H1 (cell line): Measurements from ENCODE around the gene ENPP1.

Source experiments
- CBX5 ChIP-seq: fragments of 300-800, 300-1000 bp; sonication (generic); IDR thresholded peaks from 2 replicates; pipeline ENCODE4 v1.7.1; 2016; ENCODE audit warnings: antibody characterized with exemption, low read length, low read depth
- EP300 ChIP-seq, 2 experiments: IDR thresholded peaks; 1 replicate in 1 of 2; 2 replicates in 1 of 2; pipeline ENCODE4 v1.6.1; 2011 to 2012; ENCODE audit warnings: low read depth in 2 of 2, low read length in 2 of 2, mild to moderate bottlenecking in 2 of 2, borderline replicate concordance in 1 of 2, inconsistent platforms in 1 of 2, moderate library complexity in 1 of 2
- EZH2 ChIP-seq: fragments of 200-600 bp; sonication (generic); IDR thresholded peaks from 2 replicates; pipeline ENCODE4 v1.7.1; 2012; ENCODE audit warnings: low read depth, mild to moderate bottlenecking, moderate library complexity, low read length, inconsistent platforms; ENCODE audit not compliant: severe bottlenecking
- MAFK ChIP-seq: IDR thresholded peaks from 2 replicates; pipeline ENCODE4 v1.6.1; 2012; ENCODE audit warnings: low read depth, mild to moderate bottlenecking, improper control_type of control experiment, low read length
- SIN3A ChIP-seq, 2 experiments: IDR thresholded peaks in 1 of 2; conservative IDR thresholded peaks in 1 of 2; 2 replicates each; pipeline ENCODE4 v1.6.1; 2011 to 2012; ENCODE audit warnings: low read length in 2 of 2, improper control_type of control experiment in 1 of 2, low read depth in 1 of 2, mild to moderate bottlenecking in 1 of 2
- SP1 ChIP-seq: IDR thresholded peaks from 2 replicates; pipeline ENCODE4 v1.6.1; 2011; ENCODE audit warnings: low read depth, low read length
- TF ChIP-seq, protein P1 (sequence below), 3 experiments: IDR thresholded peaks; 1 replicate in 2 of 3; 2 replicates in 1 of 3; pipeline versions ENCODE4 v1.5.1 to v1.6.1; 2011; ENCODE audit warnings: low read length in 3 of 3, mild to moderate bottlenecking in 3 of 3, inconsistent platforms in 2 of 3, low read depth in 1 of 3, moderate library complexity in 1 of 3; ENCODE audit not compliant: insufficient read depth in 1 of 3; ENCODE audit errors: control extremely low read depth in 1 of 3
- TF ChIP-seq, protein P2 (sequence below): IDR thresholded peaks from 2 replicates; pipeline ENCODE4 v1.6.1; 2012; ENCODE audit warnings: inconsistent platforms

- TF ChIP-seq, protein P1, sequence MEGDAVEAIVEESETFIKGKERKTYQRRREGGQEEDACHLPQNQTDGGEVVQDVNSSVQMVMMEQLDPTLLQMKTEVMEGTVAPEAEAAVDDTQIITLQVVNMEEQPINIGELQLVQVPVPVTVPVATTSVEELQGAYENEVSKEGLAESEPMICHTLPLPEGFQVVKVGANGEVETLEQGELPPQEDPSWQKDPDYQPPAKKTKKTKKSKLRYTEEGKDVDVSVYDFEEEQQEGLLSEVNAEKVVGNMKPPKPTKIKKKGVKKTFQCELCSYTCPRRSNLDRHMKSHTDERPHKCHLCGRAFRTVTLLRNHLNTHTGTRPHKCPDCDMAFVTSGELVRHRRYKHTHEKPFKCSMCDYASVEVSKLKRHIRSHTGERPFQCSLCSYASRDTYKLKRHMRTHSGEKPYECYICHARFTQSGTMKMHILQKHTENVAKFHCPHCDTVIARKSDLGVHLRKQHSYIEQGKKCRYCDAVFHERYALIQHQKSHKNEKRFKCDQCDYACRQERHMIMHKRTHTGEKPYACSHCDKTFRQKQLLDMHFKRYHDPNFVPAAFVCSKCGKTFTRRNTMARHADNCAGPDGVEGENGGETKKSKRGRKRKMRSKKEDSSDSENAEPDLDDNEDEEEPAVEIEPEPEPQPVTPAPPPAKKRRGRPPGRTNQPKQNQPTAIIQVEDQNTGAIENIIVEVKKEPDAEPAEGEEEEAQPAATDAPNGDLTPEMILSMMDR (IDR thresholded peaks at IDR 0.05; ENCODE audit: control extremely low read depth in 1 of 3, insufficient read depth in 1 of 3, low read depth in 1 of 3, low read length in 3 of 3), result no peak
- TF ChIP-seq EZH2, result no peak
- TF ChIP-seq SP1, result no peak
- TF ChIP-seq, protein P2, sequence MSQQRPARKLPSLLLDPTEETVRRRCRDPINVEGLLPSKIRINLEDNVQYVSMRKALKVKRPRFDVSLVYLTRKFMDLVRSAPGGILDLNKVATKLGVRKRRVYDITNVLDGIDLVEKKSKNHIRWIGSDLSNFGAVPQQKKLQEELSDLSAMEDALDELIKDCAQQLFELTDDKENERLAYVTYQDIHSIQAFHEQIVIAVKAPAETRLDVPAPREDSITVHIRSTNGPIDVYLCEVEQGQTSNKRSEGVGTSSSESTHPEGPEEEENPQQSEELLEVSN, result no peak
- no peak for TF ChIP-seq EP300 (IDR thresholded peaks at IDR 0.05; ENCODE audit: borderline replicate concordance in 1 of 2, low read depth in 2 of 2, low read length in 2 of 2)
- no peak for TF ChIP-seq CBX5
- no peak for TF ChIP-seq MAFK
- TF ChIP-seq SIN3A (conservative IDR thresholded peaks at IDR 0.05 in 1 of 2, IDR thresholded peaks at IDR 0.05 in 1 of 2; ENCODE audit: low read depth in 1 of 2, low read length in 2 of 2), result no peak
These were observed 92.4 kb downstream of the ENPP1 start for GRCh38 chr6:131900231-131900630.
